GM23338 (cell line): ENCODE results near the gene RXRB. TPM values are rescaled to one million over a fixed set of nuclear protein-coding genes. Genes with fewer than 3 reads are reported as not detected.

Experiments used
- ATAC-seq: fragments of 200-7000 bp; cut with Tn5 transposase; 3 replicates; pipeline ENCODE4 v1.9.1; 2020
- DNase-seq: peaks from one replicate; pipeline ENCODE4 v3.0.0-alpha.2; 2015; ENCODE audit warnings: low spot score
- H2AFZ ChIP-seq: fragments of 200-600 bp; sonication (generic); 2 replicates; pipeline ENCODE4 v1.8.0; 2016; ENCODE audit warnings: antibody characterized with exemption, mild to moderate bottlenecking, moderate library complexity
- H3F3A ChIP-seq: fragments of 200-600 bp; sonication (generic); replicated peaks from 2 replicates; pipeline ENCODE4 v1.8.0; 2017; ENCODE audit warnings: antibody characterized with exemption, mixed run types, low read depth
- H3K27ac ChIP-seq: fragments of 200-600 bp; sonication (generic); 2 replicates; pipeline ENCODE4 v1.6.1; 2016; ENCODE audit warnings: low read depth
- H3K27me3 ChIP-seq: fragments of 200-600 bp; sonication (generic); 2 replicates; pipeline ENCODE4 v1.8.0; 2016; ENCODE audit warnings: mild to moderate bottlenecking, mixed run types, moderate library complexity; ENCODE audit not compliant: insufficient read depth
- H3K36me3 ChIP-seq: fragments of 200-600 bp; sonication (generic); 2 replicates; pipeline ENCODE4 v1.8.0; 2016; ENCODE audit warnings: mild to moderate bottlenecking; ENCODE audit not compliant: insufficient read depth
- H3K4me1 ChIP-seq: fragments of 200-600 bp; sonication (generic); 2 replicates; pipeline ENCODE4 v1.8.0; 2016; ENCODE audit warnings: mild to moderate bottlenecking, moderate library complexity; ENCODE audit not compliant: insufficient read depth
- H3K4me2 ChIP-seq: fragments of 200-600 bp; sonication (generic); 2 replicates; pipeline ENCODE4 v1.7.1; 2017; ENCODE audit warnings: mixed run types
- H3K4me3 ChIP-seq: fragments of 200-600 bp; sonication (generic); 2 replicates; pipeline ENCODE4 v1.6.1; 2016; ENCODE audit warnings: mixed run types
- H3K79me2 ChIP-seq: fragments of 200-600 bp; sonication (generic); replicated peaks from 2 replicates; pipeline ENCODE4 v1.8.0; 2017; ENCODE audit warnings: mild to moderate bottlenecking; ENCODE audit not compliant: insufficient read depth
- H3K9me2 ChIP-seq: fragments of 200-600 bp; sonication (generic); 2 replicates; pipeline ENCODE4 v1.8.0; 2017; ENCODE audit not compliant: insufficient read depth
- H4K20me1 ChIP-seq: fragments of 200-600 bp; sonication (generic); replicated peaks from 2 replicates; pipeline ENCODE4 v1.8.0; 2017; ENCODE audit warnings: mild to moderate bottlenecking; ENCODE audit not compliant: insufficient read depth
- H3K27ac Mint-ChIP-seq: 2 replicates; pipeline ENCODE4 v1.8.0; 2020; ENCODE audit warnings: inconsistent platforms, mild to moderate bottlenecking, moderate library complexity, mixed read lengths
- H3K27me3 Mint-ChIP-seq: 3 replicates; pipeline ENCODE4 v1.8.0; 2022; ENCODE audit warnings: low read depth, mild to moderate bottlenecking, moderate library complexity, mixed read lengths, inconsistent platforms; ENCODE audit not compliant: insufficient read depth, poor library complexity
- H3K36me3 Mint-ChIP-seq: 3 replicates; pipeline ENCODE4 v1.8.0; 2021; ENCODE audit warnings: low read depth, mild to moderate bottlenecking, inconsistent platforms, moderate library complexity, mixed read lengths
- H3K4me1 Mint-ChIP-seq: 3 replicates; pipeline ENCODE4 v1.8.0; 2020; ENCODE audit warnings: mild to moderate bottlenecking, inconsistent platforms, mixed read lengths
- H3K4me3 Mint-ChIP-seq: 3 replicates; pipeline ENCODE4 v1.8.0; 2021; ENCODE audit warnings: moderate library complexity, mild to moderate bottlenecking, inconsistent platforms, mixed read lengths
- H3K9me3 Mint-ChIP-seq: 3 replicates; pipeline ENCODE4 v1.8.0; 2020; ENCODE audit warnings: moderate library complexity, mild to moderate bottlenecking, inconsistent platforms, mixed read lengths
- CREB1 ChIP-seq: fragments of 250-450 bp; sonication (Bioruptor Pico); IDR thresholded peaks from 2 replicates; pipeline ENCODE4 v1.5.0; 2020; ENCODE audit warnings: low read depth, mild to moderate bottlenecking, moderate library complexity
- EZH2 ChIP-seq: fragments of 200-600 bp; sonication (generic); IDR thresholded peaks from one replicate; pipeline ENCODE4 v1.8.0; 2017; ENCODE audit warnings: antibody characterized with exemption, mild to moderate bottlenecking, low read depth; ENCODE audit not compliant: unreplicated experiment
- EZH2phosphoT487 ChIP-seq: fragments of 200-600 bp; sonication (generic); IDR thresholded peaks from one replicate; pipeline ENCODE4 v1.8.1; 2018; ENCODE audit warnings: antibody characterized with exemption; ENCODE audit not compliant: unreplicated experiment
- NANOG ChIP-seq: IDR thresholded peaks from 2 replicates; pipeline ENCODE4 v1.6.1; 2016; ENCODE audit warnings: antibody characterized with exemption, borderline replicate concordance
- POLR2AphosphoS5 ChIP-seq: IDR thresholded peaks from 2 replicates; pipeline ENCODE4 v1.6.1; 2016; ENCODE audit warnings: antibody characterized with exemption, low read depth
- polyA plus RNA-seq: library from polyadenylated mRNA; unstranded; fragments of >200 nt; fragmentation: Nextera tagmentation; extraction: Ambion mirVana; gene quantifications from 2 replicates; pipeline ENCODE4 v1.2.1, GENCODE V29; 2016
- total RNA-seq: library from RNA; depleted of rRNA; stranded (reverse); fragments of >200 nt; shearing (Covaris generic); gene quantifications from 2 replicates; pipeline ENCODE4 v1.2.3, GENCODE V29; 2014
- TF ChIP-seq, protein P1 (sequence below): IDR thresholded peaks from one replicate; pipeline ENCODE4 v1.6.1; 2018; ENCODE audit warnings: antibody characterized with exemption; ENCODE audit not compliant: unreplicated experiment

The RXRB gene
- total and polyA plus RNA-seq, 2 experiments from 2014 or later: 6.9 to 11.6 TPM

DNA sequence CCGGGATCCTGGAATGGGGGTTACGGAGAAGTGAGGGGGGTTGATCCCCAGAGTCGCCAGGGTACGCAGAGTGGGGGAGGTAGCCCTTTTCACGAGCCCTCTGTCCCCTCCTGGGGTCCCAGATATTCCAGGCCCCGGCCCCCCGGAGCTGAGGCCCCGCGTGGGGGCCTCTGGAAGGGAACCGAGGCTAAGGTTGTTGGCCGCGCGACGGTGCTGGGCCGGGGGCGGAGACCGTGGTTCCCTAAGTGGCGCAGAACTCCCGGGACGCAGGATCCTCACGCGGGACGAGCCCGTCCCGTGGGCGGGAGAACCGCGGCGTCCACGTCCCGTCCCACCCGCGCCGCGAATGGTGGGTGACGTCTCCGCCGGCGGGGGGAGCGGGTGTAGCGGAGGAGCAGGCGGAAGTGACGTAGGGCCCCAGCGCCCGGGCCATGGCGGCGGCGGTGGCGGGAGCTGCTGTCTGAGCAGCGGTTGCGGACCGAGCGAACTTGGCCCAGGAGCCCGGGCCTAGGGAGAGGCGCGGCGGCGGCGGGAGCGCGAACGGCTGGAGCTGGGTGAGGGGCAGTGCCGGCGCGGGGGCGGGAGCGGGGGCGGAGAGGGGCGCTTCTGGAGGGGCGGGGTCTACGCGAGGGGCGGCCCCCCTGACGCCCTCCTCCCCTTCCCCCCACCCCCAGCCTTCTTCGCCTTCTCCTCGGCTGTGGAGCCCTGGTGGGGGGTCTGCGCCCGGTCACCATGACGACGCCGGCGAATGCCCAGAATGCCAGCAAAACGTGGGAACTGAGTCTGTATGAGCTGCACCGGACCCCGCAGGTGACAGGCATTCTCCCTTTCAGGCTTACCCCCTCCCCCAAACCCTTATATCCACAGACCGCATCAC is 7.9 kb upstream of the RXRB start, which contains the start of gene RING1:
RING1 (plus strand) TSS at position 410 of the 877 bp plus-strand sequence; CDS start at position 733, 323 bp downstream.
- peaks cover 5% of the 10 kb centered on the region; the same call in 1 of the 2 replicates for H3K79me2 ChIP-seq
- peak within 1 kb of the TSS; percentile 96 for H3K4me3 ChIP-seq
- DNase-seq (peak; percentile 93), ATAC-seq (peak; percentile 14)
- peak within 1 kb of the TSS; percentile 94 for H2AFZ ChIP-seq
- TF ChIP-seq CREB1 (CRISPR knock-in tag) (peak; percentile 94), POLR2AphosphoS5 (peak; percentile 85), EZH2 (no peak)
- H3K4me1 Mint-ChIP-seq: peaks cover 55% of the 10 kb centered on the region
- H3K36me3 ChIP-seq: no peaks in the 10 kb centered on the region
- H3K4me3 Mint-ChIP-seq: peak within 1 kb of the TSS; percentile 79
- H3K27ac ChIP-seq: no peak within 1 kb of the TSS
- no peak within 1 kb of the TSS; the same call in 1 of the 2 replicates for H3K27ac Mint-ChIP-seq
- H3K9me2 ChIP-seq: no peaks in the 10 kb centered on the region
- H3K4me1 ChIP-seq: peaks cover 47% of the 10 kb centered on the region
- H3K27me3 Mint-ChIP-seq: peaks cover 56% of the 10 kb centered on the region
- H3F3A ChIP-seq: peaks cover 16% of the 10 kb centered on the region
- H3K27me3 ChIP-seq: peaks cover 76% of the 10 kb centered on the region
- no peaks in the 10 kb centered on the region; the same call in 2 of the 3 replicates for H3K9me3 Mint-ChIP-seq
- peak within 1 kb of the TSS; percentile 97 for H3K4me2 ChIP-seq
- peaks cover 29% of the 10 kb centered on the region for H3K36me3 Mint-ChIP-seq
- H4K20me1 ChIP-seq: peaks cover 17% of the 10 kb centered on the region; the same call in 1 of the 2 replicates

DNA sequence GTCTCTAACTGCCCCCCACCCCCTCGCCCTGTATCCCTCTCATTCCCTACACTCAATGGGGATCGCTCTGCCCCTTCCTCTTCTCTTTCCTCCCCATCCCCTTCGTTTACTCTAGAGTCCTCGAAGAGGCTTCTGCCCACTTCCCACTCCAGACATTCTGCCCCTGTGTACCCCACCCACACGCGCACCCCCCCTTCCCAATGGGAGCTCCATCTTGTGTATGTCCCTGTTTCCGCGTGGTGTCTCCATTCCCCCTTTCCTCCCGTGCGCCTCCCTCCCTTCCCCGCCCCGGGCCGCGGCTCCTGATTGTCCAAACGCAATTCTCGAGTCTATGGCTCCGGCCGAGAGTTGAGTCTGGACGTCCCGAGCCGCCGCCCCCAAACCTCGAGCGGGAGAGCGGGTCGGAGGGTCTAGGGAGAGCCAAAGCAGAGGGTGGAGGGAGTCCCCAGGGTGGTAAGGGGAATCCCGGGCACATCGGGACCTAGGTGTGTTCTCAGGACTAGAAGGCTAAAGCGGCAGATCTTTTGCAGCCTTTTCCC is 7.2 kb upstream of the RXRB start:
- Histone ChIP-seq H4K20me1 (peaks cover 21% of the 10 kb centered on the region; the same call in 1 of the 2 replicates), H3K79me2 (peaks cover 5% of the 10 kb centered on the region; the same call in 1 of the 2 replicates), H3K27ac (no peak overlapping the region), H3K4me1 (peaks cover 44% of the 10 kb centered on the region), H3K36me3 (peaks cover 6% of the 10 kb centered on the region; the same call in 1 of the 2 replicates), H3K4me2 (peak overlapping the region; percentile 97), H3F3A (peaks cover 23% of the 10 kb centered on the region), H3K4me3 (peak overlapping the region; percentile 96), H2AFZ (peak overlapping the region; percentile 94), H3K27me3 (peaks cover 69% of the 10 kb centered on the region), H3K9me2 (no peaks in the 10 kb centered on the region)
- Mint-ChIP-seq H3K4me1 (peaks cover 58% of the 10 kb centered on the region), H3K27me3 (peaks cover 51% of the 10 kb centered on the region), H3K27ac (no peak overlapping the region; the same call in 1 of the 2 replicates), H3K36me3 (peaks cover 36% of the 10 kb centered on the region), H3K9me3 (no peaks in the 10 kb centered on the region; the same call in 2 of the 3 replicates), H3K4me3 (peak overlapping the region; percentile 79)
- ATAC-seq (peak; percentile 4), DNase-seq (peak; percentile 73)
- TF ChIP-seq EZH2: peak; percentile 42
- no peak for TF ChIP-seq NANOG

DNA sequence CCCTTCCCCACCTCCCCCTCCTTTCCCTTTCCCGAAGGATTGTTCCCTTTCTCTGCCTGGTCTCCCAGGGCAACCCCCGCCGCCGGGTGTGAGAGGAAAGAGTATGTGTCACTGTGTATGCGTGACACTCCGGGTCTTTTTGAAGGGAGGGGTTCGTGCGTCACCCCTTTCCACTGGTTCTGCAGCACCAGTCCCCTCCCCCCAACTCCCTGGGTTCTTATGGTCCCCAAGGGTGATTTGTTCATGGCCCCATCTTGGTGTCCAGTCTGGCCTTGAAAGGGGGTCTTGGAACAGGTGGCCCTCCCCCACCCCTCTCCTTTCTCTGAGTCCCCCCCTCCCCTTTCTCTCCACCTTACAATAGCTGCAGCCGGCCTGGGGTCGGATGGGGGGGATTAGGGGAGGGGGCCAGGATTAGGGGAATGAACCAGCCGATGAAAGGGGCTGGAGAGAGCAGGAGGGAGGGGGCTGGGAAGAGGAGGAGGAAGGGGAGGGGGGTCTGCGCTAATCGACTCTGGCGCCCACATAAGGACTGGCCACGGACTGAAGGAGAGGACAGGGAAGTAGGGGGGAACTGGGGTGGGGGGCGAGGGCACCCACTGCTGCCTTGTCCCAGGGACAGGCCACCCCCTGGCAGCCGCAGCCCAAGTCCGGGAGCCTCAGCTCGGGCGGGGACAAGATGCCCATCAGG is 6.5 kb upstream of the RXRB start:
- Histone ChIP-seq H2AFZ (no peak overlapping the region), H3K9me2 (no peaks in the 10 kb centered on the region), H3K79me2 (peaks cover 11% of the 10 kb centered on the region), H3K4me3 (peak overlapping the region; percentile 96), H3K27me3 (peaks cover 63% of the 10 kb centered on the region), H3K4me1 (peaks cover 39% of the 10 kb centered on the region), H3F3A (peaks cover 18% of the 10 kb centered on the region), H4K20me1 (peaks cover 21% of the 10 kb centered on the region), H3K36me3 (peaks cover 11% of the 10 kb centered on the region; the same call in 1 of the 2 replicates), H3K4me2 (peak overlapping the region; percentile 97), H3K27ac (no peak overlapping the region)
- H3K27ac Mint-ChIP-seq: no peak overlapping the region
- DNase-seq: peak; percentile 41
- H3K4me3 Mint-ChIP-seq: peak overlapping the region; percentile 84; the same call in 2 of the 3 replicates
- H3K4me1 Mint-ChIP-seq: peaks cover 58% of the 10 kb centered on the region
- ATAC-seq: no peak
- no peaks in the 10 kb centered on the region; the same call in 2 of the 3 replicates for H3K9me3 Mint-ChIP-seq
- H3K36me3 Mint-ChIP-seq: peaks cover 42% of the 10 kb centered on the region
- peaks cover 49% of the 10 kb centered on the region for H3K27me3 Mint-ChIP-seq
- TF ChIP-seq EZH2phosphoT487 (no peak), POLR2AphosphoS5 (no peak), CREB1 (CRISPR knock-in tag) (no peak)
- TF ChIP-seq, protein P1, sequence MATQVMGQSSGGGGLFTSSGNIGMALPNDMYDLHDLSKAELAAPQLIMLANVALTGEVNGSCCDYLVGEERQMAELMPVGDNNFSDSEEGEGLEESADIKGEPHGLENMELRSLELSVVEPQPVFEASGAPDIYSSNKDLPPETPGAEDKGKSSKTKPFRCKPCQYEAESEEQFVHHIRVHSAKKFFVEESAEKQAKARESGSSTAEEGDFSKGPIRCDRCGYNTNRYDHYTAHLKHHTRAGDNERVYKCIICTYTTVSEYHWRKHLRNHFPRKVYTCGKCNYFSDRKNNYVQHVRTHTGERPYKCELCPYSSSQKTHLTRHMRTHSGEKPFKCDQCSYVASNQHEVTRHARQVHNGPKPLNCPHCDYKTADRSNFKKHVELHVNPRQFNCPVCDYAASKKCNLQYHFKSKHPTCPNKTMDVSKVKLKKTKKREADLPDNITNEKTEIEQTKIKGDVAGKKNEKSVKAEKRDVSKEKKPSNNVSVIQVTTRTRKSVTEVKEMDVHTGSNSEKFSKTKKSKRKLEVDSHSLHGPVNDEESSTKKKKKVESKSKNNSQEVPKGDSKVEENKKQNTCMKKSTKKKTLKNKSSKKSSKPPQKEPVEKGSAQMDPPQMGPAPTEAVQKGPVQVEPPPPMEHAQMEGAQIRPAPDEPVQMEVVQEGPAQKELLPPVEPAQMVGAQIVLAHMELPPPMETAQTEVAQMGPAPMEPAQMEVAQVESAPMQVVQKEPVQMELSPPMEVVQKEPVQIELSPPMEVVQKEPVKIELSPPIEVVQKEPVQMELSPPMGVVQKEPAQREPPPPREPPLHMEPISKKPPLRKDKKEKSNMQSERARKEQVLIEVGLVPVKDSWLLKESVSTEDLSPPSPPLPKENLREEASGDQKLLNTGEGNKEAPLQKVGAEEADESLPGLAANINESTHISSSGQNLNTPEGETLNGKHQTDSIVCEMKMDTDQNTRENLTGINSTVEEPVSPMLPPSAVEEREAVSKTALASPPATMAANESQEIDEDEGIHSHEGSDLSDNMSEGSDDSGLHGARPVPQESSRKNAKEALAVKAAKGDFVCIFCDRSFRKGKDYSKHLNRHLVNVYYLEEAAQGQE: no peak
